GM19438 (cell line): ENCODE data around the gene AIRE.

ENCODE experiments used
- ATAC-seq: cut with Tn5 transposase; IDR thresholded peaks from one replicate; pipeline ENCODE4 v1.9.1; 2021; ENCODE audit warnings: low read depth; ENCODE audit not compliant: unreplicated experiment

The AIRE gene

GRCh38 chr21:44322621-44323325 lies 37.1 kb downstream of the AIRE start:
- ATAC-seq, result no peak

- no peak for ATAC-seq
These were observed 37.9 kb downstream of the AIRE start for GRCh38 chr21:44323591-44323990.

- no peak for ATAC-seq
These were observed 38.6 kb downstream of the AIRE start for GRCh38 chr21:44324106-44324853.

- no peak for ATAC-seq
These were observed 39.1 kb downstream of the AIRE start for GRCh38 chr21:44324854-44325107.

GRCh38 chr21:44325386-44326271 lies 40.0 kb downstream of the AIRE start:
- no peak for ATAC-seq

- no peak for ATAC-seq
These were observed 40.6 kb downstream of the AIRE start for GRCh38 chr21:44326272-44326647.

- no peak for ATAC-seq
These were observed 41.3 kb downstream of the AIRE start for GRCh38 chr21:44326716-44327602.

- no peak for ATAC-seq
These were observed 41.9 kb downstream of the AIRE start for GRCh38 chr21:44327603-44327974.

- ATAC-seq, result no peak
These were observed 42.7 kb downstream of the AIRE start for GRCh38 chr21:44328242-44328895.

GRCh38 chr21:44329086-44329889 lies 43.6 kb downstream of the AIRE start:
- ATAC-seq, result no peak

- no peak for ATAC-seq
These were observed 44.5 kb downstream of the AIRE start for GRCh38 chr21:44329971-44330681.

- no peak for ATAC-seq
These were observed 45.0 kb downstream of the AIRE start for GRCh38 chr21:44330698-44331097.

GRCh38 chr21:44331209-44331608 lies 45.5 kb downstream of the AIRE start:
- no peak for ATAC-seq

GRCh38 chr21:44331650-44332307 lies 46.1 kb downstream of the AIRE start:
- ATAC-seq, result no peak

GRCh38 chr21:44332383-44332782 lies 46.7 kb downstream of the AIRE start:
- no peak for ATAC-seq

GRCh38 chr21:44332965-44333364 lies 47.3 kb downstream of the AIRE start:
- ATAC-seq, result no peak

- no peak for ATAC-seq
These were observed 48.0 kb downstream of the AIRE start for GRCh38 chr21:44333509-44334328.
